Measurements from ENCODE around the gene ABLIM3.
"Not testable (repeated sequence)": the region's sequence is repeated elsewhere in the genome, so short reads cannot be mapped to it uniquely, and the experiment has no call there.

ABLIM3 gene

DNA sequence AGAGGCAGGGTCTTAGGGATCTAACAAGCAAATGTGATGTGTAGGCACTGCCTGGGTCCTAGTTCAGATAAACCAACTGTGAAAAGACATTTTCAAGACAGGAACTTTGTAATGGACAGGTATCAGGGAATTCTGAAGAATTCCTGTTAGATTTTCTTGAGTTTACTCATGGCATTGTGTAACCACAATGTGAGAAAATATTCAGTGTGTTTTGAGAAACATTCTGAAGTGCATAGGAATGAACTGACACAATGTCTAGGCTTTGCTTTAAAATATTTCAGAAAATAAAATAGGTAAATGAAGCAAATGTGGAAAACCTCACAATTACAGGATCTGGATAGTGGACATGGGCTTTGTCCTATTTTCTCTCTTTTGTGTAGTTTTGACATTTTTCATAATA, 115.2 kb downstream of the ABLIM3 start:
- DNase-seq (ENCODE audit: low read depth in 2 of 2): no peak

DNA sequence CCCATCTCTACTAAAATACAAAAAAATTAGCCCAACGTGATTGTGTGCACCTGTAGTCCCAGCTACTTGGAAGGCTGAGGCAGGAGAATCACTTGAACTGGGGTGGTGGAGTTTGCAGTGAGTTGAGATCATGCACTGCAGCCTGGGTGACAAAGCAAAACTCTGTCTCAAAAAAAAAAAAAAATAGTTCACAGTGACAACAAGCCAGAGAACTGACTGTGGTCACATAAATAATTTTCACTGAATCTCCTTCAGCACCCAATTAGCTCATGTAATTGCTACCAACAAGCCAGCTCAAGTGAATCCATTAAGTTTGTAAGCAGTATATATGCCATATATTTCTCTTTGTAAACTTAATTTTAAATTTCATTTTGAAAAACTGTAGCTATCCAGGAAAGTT, 115.8 kb downstream of the ABLIM3 start:
- DNase-seq (ENCODE audit: low read depth in 2 of 2): no peak

DNA sequence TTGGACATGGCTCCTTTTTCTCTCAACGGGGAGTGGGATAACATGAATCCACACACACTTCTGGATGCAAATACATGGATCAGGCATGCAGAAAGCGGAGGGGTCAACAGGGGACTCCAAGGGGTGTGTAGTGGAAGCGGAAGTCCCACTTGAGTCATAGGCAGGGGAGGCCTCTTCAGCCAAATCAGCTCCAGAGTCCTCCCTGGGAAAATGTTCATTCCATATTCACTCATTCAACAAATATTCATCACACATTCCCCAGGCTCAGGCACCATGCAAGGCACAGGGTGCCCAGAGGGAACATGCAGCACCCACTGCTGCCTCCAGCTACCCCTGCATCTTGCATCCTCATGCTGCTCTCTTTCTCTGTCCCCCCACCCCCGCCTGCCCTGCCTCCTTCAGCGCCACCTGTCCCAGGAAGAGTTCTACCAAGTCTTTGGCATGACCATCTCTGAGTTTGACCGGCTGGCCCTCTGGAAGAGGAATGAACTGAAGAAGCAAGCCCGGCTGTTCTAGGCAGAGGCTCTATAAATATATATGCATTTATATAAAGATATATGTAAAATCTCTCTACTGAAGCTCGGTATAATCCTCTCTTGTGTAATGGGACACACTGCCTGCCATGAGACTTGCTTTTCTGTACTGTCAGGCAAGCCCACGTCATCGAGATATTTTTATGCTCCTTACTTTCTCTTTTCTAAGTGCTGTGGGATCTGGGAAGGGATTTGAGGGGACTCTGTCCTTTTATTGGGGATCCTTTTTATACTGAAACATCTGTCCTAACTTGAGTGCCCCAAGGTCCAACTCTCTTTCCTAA, 116.8 kb downstream of the ABLIM3 start:
- DNase-seq (ENCODE audit: low read depth in 2 of 2): no peak

DNA sequence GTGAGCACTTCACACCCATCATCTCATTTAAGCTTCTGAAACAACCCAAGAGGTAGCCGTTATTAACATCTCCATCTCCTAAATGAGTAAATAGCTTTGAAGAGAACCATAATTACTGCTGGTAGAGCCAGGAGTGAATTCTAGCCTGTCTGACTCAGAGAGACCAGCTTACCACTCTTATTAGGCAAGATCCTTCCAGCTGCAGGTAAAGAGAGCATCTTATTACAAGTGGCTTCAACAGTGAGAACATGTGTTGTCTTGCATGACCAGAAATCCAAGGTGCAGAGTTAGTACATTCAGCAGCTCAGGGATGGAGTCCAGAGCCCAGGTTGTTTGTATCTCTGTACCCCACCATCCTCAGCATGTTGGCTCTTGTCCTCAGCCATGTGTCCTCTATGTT, 119.5 kb downstream of the ABLIM3 start:
- no peak for DNase-seq (ENCODE audit: low read depth in 2 of 2)

DNA sequence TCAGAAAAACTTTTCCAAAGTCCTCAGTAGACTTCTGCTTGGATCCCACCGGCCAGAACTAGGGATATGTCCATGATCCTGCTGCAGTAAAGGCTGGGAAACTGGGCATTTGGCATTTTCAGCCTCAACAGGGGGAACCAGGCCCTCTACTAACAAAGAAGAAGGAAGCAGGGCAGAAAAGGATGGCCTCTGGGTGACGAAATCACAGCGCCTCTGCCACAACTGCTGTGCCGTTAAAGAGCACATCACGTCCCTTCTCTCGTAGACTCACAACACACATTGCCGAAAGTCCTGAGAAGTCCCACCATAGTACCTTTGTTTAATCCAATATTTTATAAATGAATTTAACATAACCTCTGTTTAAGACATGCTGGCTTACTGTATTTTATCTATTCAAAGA, 120.0 kb downstream of the ABLIM3 start:
- DNase-seq (ENCODE audit: low read depth in 2 of 2): no peak

DNA sequence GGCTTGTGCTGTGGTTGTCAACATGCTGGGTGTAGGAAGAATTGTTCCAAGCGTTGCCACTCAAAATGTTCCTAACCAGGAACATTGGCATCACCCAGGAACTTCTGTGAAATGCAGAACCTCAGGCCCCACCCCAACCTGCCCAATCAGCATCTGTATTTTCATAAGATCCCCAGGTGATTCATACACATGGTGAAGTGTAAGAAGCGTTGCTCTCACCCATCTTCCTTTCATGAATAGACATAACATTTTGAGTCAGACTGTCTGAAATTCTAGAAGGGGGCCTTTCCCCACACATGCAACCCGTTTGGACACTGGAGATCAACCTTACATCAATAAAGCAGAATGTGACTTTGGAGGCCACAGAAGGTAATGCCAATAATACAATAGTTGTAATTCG, 121.0 kb downstream of the ABLIM3 start:
- no peak for DNase-seq (ENCODE audit: low read depth in 2 of 2)

DNA sequence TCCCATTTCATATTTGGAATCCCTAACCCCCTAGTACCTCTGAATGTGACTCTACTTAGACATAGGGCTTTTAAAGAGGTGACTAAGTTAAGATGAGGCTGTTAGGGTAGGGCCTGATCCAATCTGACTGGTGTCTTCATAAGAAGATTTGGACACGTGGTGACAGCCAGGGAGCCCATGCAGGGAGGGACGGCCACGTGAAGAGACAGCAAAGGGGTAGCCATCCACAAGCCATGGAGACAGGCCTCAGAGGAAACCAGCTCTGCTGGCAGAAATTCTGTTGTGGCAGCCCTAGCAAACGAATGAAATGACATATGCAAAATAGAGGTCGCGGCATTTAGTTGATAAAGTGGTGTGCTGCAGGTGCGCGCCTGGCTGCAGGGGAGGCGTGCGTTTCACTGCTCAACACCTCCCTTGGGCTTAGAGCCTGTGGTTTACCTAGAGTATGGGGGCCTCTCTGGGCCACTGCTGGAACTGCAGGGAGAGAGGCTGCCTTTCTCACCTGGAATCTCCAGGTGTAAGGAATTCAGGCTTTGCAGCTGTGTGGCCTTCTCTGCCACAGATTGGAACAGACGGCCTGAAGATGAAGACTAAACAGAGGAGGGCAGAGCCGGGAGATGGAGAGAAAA, 123.3 kb downstream of the ABLIM3 start:
- peak in 1 of 2 donors; percentile 11 for DNase-seq (ENCODE audit: low read depth in 2 of 2)

DNA sequence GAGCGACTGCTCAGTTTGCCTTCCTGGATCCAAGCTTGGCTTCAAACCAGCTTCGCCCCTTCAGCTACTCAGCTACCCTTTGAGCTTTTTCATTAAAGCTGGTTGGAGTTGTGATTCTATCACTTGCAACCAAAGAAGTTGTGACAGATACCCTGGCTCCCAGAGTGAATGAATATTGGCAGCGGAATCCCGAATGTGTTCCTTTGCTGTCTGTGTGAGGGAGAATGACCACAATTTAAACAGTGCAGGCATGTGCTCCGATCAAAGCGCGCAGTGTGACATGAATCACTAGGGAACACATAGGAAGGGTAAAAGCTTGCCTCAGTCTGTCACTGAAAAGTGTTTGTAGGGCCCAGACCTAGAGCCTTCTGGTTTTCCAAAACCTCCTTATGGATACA, 123.8 kb downstream of the ABLIM3 start:
- no peak for DNase-seq (ENCODE audit: low read depth in 2 of 2)

DNA sequence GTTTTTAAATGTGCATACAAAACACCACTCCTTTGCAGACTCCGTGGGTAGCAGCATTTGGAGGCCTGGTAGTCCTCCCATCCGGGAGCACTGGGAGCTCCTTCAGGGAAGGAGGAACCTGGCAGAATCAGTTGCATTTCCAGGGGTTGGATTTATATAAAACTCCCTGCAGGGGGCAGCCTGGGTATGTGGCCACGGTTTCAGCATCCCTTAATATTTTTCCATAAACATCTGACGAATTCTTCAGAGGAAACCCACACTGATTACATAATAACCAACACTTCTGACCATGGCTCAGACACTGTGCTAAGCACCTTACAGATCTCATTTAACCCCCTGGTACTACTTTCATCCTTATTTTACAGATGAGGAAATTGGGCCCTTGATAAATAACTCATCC, 124.3 kb downstream of the ABLIM3 start:
- no peak for DNase-seq (ENCODE audit: low read depth in 2 of 2)

DNA sequence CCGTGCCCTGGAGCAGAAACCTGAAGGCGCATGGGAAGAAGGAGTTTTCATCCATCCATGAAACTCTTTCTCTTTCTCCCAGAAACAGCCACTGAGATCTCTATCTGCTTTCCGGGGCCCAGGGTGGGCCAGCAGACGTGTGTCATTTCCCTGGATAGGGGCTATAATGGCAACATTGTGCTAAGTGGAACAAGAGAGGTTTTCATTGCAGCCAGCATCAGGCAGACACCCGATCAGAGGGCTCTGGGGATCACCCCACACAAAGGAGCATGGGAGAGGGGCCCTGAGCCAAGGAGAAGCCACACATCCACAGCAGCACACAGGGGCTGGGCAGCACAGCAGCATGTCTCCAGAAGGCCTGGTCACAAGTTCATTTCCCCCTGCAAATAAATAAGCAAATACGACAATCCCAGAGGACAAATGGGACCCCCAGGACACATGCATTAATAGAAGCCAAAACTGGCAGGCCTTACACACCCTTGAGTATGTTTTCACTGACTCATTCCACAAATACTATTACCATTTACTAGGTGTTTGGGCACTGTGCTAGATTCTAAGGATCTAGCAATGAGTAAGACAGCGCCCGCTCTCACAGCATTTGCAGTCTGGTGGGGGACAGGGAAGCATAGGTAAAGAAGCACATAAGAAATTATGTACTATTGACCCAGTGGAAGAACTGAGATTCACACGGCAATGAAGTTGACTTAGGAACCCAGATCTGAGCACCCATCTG, 126.1 kb downstream of the ABLIM3 start:
- no peak for DNase-seq (ENCODE audit: low read depth in 2 of 2)

DNA sequence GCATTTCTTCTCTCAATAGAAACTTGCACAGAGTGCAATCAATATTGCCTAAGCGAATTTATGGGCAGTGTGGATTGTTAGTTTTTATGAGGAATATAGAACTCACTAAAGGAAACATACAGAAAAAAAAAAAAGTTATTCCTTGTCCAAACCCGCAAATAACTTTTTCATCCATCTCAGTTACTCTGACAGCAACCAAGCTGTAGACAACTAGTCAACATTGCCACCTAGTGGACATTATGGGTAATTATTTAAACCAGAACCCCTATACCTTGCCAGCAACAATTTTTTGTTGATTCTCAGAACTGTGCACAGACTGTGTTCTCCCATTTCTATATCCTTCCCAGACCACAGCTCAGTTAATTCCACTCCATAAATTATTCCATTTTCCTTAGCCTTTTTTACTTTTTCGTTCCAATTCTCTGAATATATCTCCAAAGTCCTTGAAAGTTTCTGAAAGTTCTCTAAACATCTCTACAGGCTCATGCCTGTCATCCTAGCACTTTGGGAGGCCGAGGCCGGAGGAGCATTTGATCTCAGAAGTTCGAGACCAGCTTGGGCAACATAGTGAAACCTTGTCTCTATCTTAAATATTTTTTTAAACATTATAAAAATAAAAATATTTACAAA, 127.8 kb downstream of the ABLIM3 start:
- DNase-seq (ENCODE audit: low read depth in 2 of 2): no peak

DNA sequence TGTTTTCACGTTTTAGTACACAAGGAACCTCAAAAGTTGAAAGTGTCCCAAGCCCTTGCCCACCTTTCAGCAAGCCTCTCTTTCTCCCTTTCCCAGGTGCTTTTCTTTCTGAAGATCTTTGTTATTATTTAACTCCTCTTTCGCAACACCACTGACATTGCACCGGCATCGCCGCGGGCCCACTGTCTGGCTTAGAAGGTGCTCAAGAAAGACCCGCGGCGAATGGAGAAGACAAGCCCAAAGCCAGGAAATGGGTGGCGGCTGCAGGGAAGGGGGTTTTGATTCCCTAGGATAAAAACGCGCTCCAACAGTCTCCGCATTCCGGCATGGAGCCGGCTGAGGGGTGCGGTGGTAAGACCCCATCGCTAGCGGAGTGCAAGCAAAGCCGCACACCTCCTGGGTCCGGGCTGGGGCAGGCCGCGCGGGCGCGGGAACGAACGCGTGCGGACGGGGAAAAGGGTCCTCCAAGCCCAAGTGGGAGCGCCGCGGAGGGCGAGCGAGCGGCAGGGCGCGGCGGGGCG, 130.0 kb downstream of the ABLIM3 start:
- DNase-seq (ENCODE audit: low read depth in 2 of 2): no peak

DNA sequence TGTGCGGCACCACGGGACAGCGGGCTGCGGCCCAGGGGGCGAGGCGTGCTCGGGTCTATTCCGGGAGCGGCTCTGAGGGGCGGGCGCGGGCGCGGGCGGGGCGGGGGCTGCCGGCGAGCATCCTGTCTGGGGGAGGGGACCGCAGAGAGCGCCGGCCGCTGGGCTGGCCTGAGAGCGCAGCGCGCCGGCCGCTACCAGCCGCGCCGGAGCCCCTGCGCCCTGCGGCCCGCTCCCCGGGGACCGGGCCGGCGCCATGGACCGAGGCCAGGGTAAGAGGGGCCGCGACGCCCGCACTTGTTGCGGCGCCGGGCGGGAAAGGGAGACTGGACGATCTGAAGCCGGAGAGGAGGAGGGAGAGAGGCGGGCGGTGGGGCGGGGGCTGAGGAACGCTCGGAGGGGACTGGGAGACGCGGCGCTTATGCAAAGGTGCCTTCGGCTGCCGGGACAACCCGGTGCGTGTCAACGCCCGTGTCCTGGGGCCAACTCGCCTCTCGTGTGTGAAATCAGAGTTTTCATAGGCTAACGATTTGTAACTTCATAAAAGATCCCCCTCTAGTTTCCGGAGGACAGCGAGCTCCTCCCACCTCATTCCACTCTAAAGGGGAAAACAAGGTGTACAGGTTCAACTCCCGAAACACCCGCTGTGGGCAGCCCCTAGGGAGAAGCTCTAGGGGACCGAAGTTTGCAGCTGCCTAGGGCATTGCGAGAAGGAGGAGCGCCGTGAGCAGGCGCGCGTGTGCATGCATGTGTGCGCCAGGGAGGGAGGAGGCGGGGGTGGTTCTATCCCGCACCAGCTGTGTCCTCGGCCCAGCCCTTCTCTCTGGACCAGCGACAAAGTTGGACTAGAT, 130.6 kb downstream of the ABLIM3 start, which contains the start of gene AFAP1L1:
TSS of gene AFAP1L1 (plus strand) at position 144 of the 848 bp plus-strand sequence. CDS start at position 254, 110 bp downstream.
- peak in 1 of 2 donors; percentile 4 for DNase-seq (ENCODE audit: low read depth in 2 of 2)

DNA sequence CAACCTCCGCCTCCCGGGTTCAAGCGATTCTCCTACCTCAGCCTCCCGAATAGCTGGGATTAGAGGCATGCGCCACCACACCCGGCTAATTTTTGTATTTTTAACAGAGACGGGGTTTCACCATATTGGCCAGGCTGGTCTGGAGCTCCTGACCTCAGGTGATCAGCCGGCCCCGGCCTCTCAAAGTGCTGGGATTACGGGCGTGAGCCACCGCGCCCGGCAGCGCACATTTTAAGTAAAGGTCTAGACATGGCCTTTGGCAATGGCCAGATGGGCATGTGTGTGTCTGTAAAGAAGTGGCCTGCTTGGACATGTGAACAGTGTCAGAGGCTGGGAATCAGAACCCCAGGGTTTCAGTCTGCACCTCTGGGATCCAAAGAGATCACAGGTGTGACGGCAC, 131.5 kb downstream of the ABLIM3 start:
- not testable (repeated sequence) for DNase-seq (ENCODE audit: low read depth in 2 of 2)

DNA sequence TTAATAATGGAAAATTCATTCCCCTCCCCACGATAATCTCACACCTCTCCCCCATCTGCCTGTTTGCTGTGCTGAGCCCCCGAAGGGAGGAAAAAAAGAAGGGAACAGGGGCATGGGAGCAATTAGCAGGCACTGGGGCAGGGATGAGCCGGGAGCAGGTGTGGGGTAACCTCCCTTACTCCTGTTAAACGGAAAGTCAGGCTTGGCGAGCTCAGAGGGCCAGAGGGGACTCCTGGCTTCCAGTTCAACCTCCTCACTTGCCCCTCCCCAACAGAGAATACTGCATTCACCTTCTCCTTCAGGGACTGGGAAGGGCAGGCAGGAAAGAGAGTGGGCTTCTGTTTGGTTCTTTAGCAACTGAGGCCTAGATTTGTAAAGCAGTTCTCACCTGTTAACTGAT, 131.9 kb downstream of the ABLIM3 start:
- DNase-seq (ENCODE audit: low read depth in 2 of 2): no peak

DNA sequence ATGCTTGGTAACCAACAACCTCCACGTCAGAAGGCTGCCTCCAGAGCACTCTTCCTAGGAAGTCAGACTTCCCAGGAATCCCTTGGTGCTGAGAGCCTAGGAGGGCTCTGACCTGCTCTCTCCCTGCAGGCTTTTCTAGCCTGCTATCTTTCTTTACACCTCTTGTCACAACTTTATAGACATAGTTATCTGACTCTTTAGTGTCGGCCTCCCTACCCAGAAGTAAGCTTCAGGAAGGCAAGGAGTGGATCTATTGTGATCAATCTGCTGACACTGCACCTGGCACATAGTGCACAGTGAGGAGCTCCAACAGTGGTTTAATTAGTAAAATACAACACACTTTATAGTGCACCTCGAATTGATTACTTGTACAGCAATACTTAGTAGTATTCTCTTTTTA, 132.7 kb downstream of the ABLIM3 start:
- no peak for DNase-seq (ENCODE audit: low read depth in 2 of 2)

DNA sequence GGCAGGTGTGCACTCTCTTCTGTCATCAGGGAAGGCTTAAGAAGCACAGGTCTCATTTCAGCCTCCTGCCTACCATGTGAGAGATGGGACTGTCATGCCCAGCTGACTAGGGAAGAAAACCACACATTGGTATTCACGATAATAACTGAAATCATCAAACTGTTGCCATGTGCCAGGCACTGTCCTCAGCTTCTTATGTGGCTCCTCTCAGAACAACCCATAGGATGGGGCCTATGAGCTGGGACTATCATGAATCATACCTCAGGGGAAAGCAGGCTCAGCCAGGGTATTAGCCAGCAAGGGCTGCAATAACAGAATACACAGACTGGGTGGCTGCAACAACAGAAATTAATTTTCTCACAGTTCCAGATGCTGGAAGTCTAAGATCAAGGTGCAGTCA, 133.6 kb downstream of the ABLIM3 start:
- DNase-seq (ENCODE audit: low read depth in 2 of 2): no peak

DNA sequence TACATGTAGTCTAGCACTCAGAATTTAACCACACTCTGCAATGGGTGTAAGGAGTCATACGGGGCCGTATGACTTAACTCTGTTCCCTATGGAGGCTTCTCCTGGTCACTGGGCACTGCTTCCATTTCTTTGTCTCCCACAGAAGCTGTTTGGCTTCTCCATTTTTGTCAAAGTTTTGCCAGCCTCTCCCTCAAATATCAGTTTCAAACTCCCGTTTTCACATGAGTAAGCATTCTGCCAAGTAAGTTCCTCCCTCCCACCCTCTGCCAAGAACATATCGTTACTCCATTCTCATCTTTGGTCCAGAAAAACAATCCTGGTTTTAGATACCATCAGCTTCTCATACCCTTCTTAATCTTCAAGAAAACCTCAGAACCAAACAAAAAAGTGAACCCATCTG, 136.5 kb downstream of the ABLIM3 start:
- no peak for DNase-seq (ENCODE audit: low read depth in 2 of 2)

DNA sequence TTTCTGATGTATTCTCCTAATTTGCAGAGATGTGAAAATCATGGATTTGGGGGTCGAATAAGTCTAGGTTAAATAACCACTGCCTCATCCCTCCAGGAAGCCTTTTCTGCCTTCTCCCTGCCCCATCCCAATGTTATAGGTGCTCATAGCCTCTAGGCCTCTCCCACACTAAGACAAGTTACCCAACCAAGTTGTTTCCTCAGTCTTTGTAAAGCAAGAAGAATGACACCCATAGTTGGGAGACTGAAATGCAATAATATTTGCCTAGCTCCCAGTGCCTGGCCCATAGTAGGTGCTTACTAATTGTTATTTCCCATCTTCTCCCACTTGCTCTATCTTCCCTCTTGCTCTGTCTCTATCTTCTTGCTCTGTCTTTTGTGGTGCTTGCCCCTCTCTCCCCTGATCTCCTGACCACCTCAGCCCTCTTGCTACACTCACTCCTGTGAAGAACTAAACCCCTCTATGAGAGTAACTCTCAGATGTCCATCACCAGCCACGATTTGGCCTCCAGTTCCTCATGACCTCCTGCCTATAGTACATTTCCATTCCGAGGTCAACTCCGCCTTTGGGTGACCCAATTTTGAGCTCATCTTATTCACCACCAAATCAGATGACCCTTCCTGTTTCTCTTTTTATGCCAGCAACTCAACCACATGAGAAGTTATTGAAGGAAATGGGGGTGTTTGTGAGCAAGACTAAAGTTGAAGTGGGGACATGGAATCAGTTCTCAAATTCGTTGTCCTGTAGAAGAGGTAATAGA, 137.3 kb downstream of the ABLIM3 start:
- no peak for DNase-seq (ENCODE audit: low read depth in 2 of 2)

DNA sequence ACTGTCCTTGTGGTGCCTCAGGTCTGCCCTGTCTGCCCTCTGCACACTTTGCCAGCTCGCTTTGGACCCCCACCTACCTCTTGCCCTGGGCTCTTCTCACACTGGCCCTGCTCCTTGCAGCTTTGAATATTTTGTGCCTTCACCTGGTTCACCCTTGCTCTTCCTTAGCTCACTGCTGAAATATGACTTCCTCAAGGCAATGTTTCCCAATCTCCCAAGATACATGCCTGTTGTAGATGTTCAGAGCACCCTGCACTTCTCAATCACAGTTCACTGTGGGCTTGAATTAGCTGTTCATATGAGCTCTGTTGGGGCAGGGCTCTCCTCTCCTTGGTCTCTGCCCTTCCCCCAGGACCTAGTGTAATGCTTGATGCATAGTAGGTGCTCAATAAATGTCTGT, 138.4 kb downstream of the ABLIM3 start:
- DNase-seq (ENCODE audit: low read depth in 2 of 2): no peak

Data from stimulated activated CD8-positive, alpha-beta memory T cell treated with anti-CD3 and anti-CD28 coated beads, Interleukin-2, amount 100 ng/mL, for 48 hours (primary cell).